H9 (cell line): ENCODE data around the gene ZNF202. TPM values are rescaled to one million over a fixed set of nuclear protein-coding genes. Genes with fewer than 3 reads are reported as not detected.

Source experiments
- DNase-seq: peaks from one replicate; pipeline ENCODE4 v3.0.0-alpha.2; 2017
- H2AFZ ChIP-seq: one replicate; pipeline ENCODE4 v1.6.1; 2013; ENCODE audit warnings: mild to moderate bottlenecking, low read length, control low read depth, moderate library complexity
- H2AK5ac ChIP-seq: 2 replicates; pipeline ENCODE4 v1.6.1; 2013; ENCODE audit warnings: low read length, control low read depth, mixed read lengths; ENCODE audit not compliant: insufficient read length
- H2BK120ac ChIP-seq: one replicate; pipeline ENCODE4 v1.6.1; 2013; ENCODE audit warnings: low read depth, mild to moderate bottlenecking, low read length, control low read depth, inconsistent platforms; ENCODE audit not compliant: poor library complexity, severe bottlenecking
- H2BK12ac ChIP-seq: 2 replicates; pipeline ENCODE4 v1.6.1; 2013; ENCODE audit warnings: low read length, control low read depth, mixed read lengths, low read depth; ENCODE audit not compliant: insufficient read length
- H2BK15ac ChIP-seq: 2 replicates; pipeline ENCODE4 v1.6.1; 2013; ENCODE audit warnings: low read depth, low read length, control low read depth
- H2BK20ac ChIP-seq: one replicate; pipeline ENCODE4 v1.6.1; 2013; ENCODE audit warnings: low read depth, mild to moderate bottlenecking, low read length, control low read depth, inconsistent platforms; ENCODE audit not compliant: poor library complexity, severe bottlenecking
- H2BK5ac ChIP-seq: 2 replicates; pipeline ENCODE4 v1.6.1; 2013; ENCODE audit warnings: low read length, control low read depth, mixed read lengths; ENCODE audit not compliant: insufficient read length
- H3K14ac ChIP-seq: 2 replicates; pipeline ENCODE4 v1.6.1; 2013; ENCODE audit warnings: low read length, control low read depth; ENCODE audit not compliant: insufficient read depth
- H3K18ac ChIP-seq: 2 replicates; pipeline ENCODE4 v1.6.1; 2013; ENCODE audit warnings: low read depth, mild to moderate bottlenecking, mixed read lengths, low read length, control low read depth; ENCODE audit not compliant: insufficient read length
- H3K23ac ChIP-seq: 2 replicates; pipeline ENCODE4 v1.6.1; 2013; ENCODE audit warnings: low read length, control low read depth, mixed read lengths, low read depth; ENCODE audit not compliant: insufficient read length
- H3K23me2 ChIP-seq: 2 replicates; pipeline ENCODE4 v1.6.1; 2013; ENCODE audit warnings: low read depth, mild to moderate bottlenecking, mixed read lengths, low read length, control low read depth; ENCODE audit not compliant: insufficient read length, poor library complexity, severe bottlenecking
- H3K27ac ChIP-seq: 2 replicates; pipeline ENCODE4 v1.5.1; 2013; ENCODE audit warnings: low read length, control low read depth, mixed read lengths, low read depth; ENCODE audit not compliant: insufficient read length
- H3K27me3 ChIP-seq: 2 replicates; pipeline ENCODE4 v1.6.1; 2013; ENCODE audit warnings: low read length, control low read depth, inconsistent platforms; ENCODE audit not compliant: insufficient read depth
- H3K4ac ChIP-seq: 2 replicates; pipeline ENCODE4 v1.6.1; 2013; ENCODE audit warnings: low read depth, mild to moderate bottlenecking, control low read depth, inconsistent platforms, low read length, moderate library complexity
- H3K4me1 ChIP-seq: 2 replicates; pipeline ENCODE4 v1.6.1; 2013; ENCODE audit warnings: low read length, control low read depth, inconsistent platforms; ENCODE audit not compliant: insufficient read depth
- H3K4me2 ChIP-seq: 2 replicates; pipeline ENCODE4 v1.6.1; 2013; ENCODE audit warnings: low read length, control low read depth, mixed read lengths; ENCODE audit not compliant: insufficient read length, insufficient read depth
- H3K56ac ChIP-seq: 2 replicates; pipeline ENCODE4 v1.6.1; 2013; ENCODE audit warnings: low read depth, mild to moderate bottlenecking, mixed read lengths, low read length, control low read depth; ENCODE audit not compliant: insufficient read length
- H3K79me1 ChIP-seq: 2 replicates; pipeline ENCODE4 v1.6.1; 2013; ENCODE audit warnings: low read depth, mild to moderate bottlenecking, moderate library complexity, low read length, control low read depth, inconsistent platforms; ENCODE audit not compliant: insufficient read depth, poor library complexity, severe bottlenecking
- H3K79me2 ChIP-seq: 2 replicates; pipeline ENCODE4 v1.6.1; 2013; ENCODE audit warnings: low read length, control low read depth, inconsistent platforms; ENCODE audit not compliant: insufficient read depth
- H3K9ac ChIP-seq: 2 replicates; pipeline ENCODE4 v1.6.1; 2013; ENCODE audit warnings: low read length, control low read depth, mixed read lengths; ENCODE audit not compliant: insufficient read length; ENCODE audit errors: extremely low read depth
- H3K9me3 ChIP-seq: one replicate; pipeline ENCODE4 v1.6.1; 2013; ENCODE audit warnings: low read depth, low read length, inconsistent platforms; ENCODE audit not compliant: control insufficient read depth
- H3T11ph ChIP-seq: one replicate; pipeline ENCODE4 v1.6.1; 2013; ENCODE audit warnings: mild to moderate bottlenecking, low read length, control low read depth, inconsistent platforms
- H4K20me1 ChIP-seq: one replicate; pipeline ENCODE4 v1.6.1; 2013; ENCODE audit not compliant: control insufficient read depth, insufficient read length, insufficient read depth
- H4K5ac ChIP-seq: 2 replicates; pipeline ENCODE4 v1.6.1; 2013; ENCODE audit warnings: low read depth, mild to moderate bottlenecking, mixed read lengths, low read length, control low read depth; ENCODE audit not compliant: insufficient read length
- H4K8ac ChIP-seq: replicated peaks from 2 replicates; pipeline ENCODE4 v1.6.1; 2013; ENCODE audit warnings: low read length, control low read depth, mixed read lengths, low read depth; ENCODE audit not compliant: insufficient read length
- H4K91ac ChIP-seq: 2 replicates; pipeline ENCODE4 v1.6.1; 2013; ENCODE audit warnings: low read depth, mild to moderate bottlenecking, moderate library complexity, mixed read lengths, low read length, control low read depth; ENCODE audit not compliant: insufficient read length
- H3K27ac Mint-ChIP-seq, 3 experiments: 2 replicates in 2 of 3; 3 replicates in 1 of 3; pipeline ENCODE4 v1.8.0; 2020 to 2021; ENCODE audit warnings: mixed read lengths in 3 of 3, mild to moderate bottlenecking in 1 of 3, moderate library complexity in 1 of 3
- H3K27me3 Mint-ChIP-seq: 2 replicates; pipeline ENCODE4 v1.8.0; 2021; ENCODE audit warnings: low read depth, mild to moderate bottlenecking, moderate library complexity, mixed read lengths
- H3K36me3 Mint-ChIP-seq, 3 experiments: 2 replicates in 2 of 3; 3 replicates in 1 of 3; pipeline ENCODE4 v1.8.0; 2020 to 2021; ENCODE audit warnings: low read depth in 3 of 3, mixed read lengths in 3 of 3; ENCODE audit not compliant: insufficient read depth in 1 of 3
- H3K4me1 Mint-ChIP-seq, 2 experiments: 2 replicates each; pipeline ENCODE4 v1.8.0; 2020; ENCODE audit warnings: mixed read lengths in 2 of 2
- H3K4me3 Mint-ChIP-seq, 2 experiments: 2 replicates in 1 of 2; 3 replicates in 1 of 2; pipeline ENCODE4 v1.8.0; 2020 to 2021; ENCODE audit warnings: mild to moderate bottlenecking in 2 of 2, mixed read lengths in 2 of 2, moderate library complexity in 1 of 2
- H3K9me3 Mint-ChIP-seq, 2 experiments: 2 replicates in 1 of 2; 3 replicates in 1 of 2; pipeline ENCODE4 v1.8.0; 2020; ENCODE audit warnings: mild to moderate bottlenecking in 2 of 2, mixed read lengths in 2 of 2, moderate library complexity in 1 of 2
- WGBS: extraction: QIAGEN DNeasy Blood & Tissue Kit; methylation state at CpG from one replicate; pipeline ENCODE4 v1.1.7; 2013; ENCODE audit warnings: missing lambda C conversion rate, low lambda C conversion rate, mixed read lengths; ENCODE audit not compliant: insufficient read length; ENCODE audit errors: extremely low coverage; 5-methylcytosine and 5-hydroxymethylcytosine counted together
- total RNA-seq: library from RNA; stranded (reverse); gene quantifications from 2 replicates; pipeline ENCODE4 v1.2.1, GENCODE V29; 2021
- TF ChIP-seq, protein P1 (sequence below): fragments of 200-600 bp; sonication (generic); conservative IDR thresholded peaks from 3 replicates; pipeline ENCODE4 v1.8.0; 2021; ENCODE audit warnings: antibody characterized with exemption, mild to moderate bottlenecking

Gene ZNF202
- total RNA-seq, 1 experiment from 2014 or later = 49.2 TPM

DNA sequence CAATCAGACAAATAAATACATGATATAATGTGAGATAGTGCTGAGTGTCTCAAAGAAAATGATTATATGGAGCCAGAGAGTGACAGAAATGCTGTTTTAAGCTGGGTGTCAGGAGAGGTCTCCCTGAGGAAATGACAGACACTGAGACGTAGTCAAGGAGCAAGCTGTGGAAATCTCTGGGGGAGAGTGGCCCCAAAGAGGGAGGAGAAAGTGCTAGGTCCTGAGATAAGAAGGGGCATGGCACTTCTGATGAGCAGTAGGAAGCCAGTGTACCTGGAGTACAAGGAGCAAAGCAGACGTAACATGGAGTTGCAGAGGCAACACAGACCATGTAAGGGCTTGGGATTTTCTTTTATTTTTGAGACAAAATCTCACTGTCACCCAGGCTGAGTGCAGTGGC, 38.8 kb downstream of the ZNF202 start:
- no peak overlapping the region for H3K23ac ChIP-seq
- H3K36me3 Mint-ChIP-seq = no peaks in the 10 kb centered on the region
- no peaks in the 10 kb centered on the region for H3K9me3 Mint-ChIP-seq
- H2AK5ac ChIP-seq = no peak overlapping the region
- no peak overlapping the region for H3K27ac Mint-ChIP-seq
- no peak overlapping the region for H3K56ac ChIP-seq
- no peak overlapping the region for H4K5ac ChIP-seq
- H2BK5ac ChIP-seq = no peak overlapping the region
- no peak overlapping the region for H3K4ac ChIP-seq
- no peak overlapping the region for H4K91ac ChIP-seq
- no peak overlapping the region for H2BK120ac ChIP-seq
- H3K79me1 ChIP-seq = no peaks in the 10 kb centered on the region
- no peak overlapping the region for H3K27ac ChIP-seq
- H3K14ac ChIP-seq = no peak overlapping the region
- no peaks in the 10 kb centered on the region for H4K20me1 ChIP-seq
- no peak overlapping the region for H2AFZ ChIP-seq
- no peak overlapping the region for H3K4me3 Mint-ChIP-seq
- peaks cover 2 to 3% of the 10 kb centered on the region in 2 experiments; a peak in 1 of 4 replicates for H3K4me1 Mint-ChIP-seq
- TF ChIP-seq, protein P1, sequence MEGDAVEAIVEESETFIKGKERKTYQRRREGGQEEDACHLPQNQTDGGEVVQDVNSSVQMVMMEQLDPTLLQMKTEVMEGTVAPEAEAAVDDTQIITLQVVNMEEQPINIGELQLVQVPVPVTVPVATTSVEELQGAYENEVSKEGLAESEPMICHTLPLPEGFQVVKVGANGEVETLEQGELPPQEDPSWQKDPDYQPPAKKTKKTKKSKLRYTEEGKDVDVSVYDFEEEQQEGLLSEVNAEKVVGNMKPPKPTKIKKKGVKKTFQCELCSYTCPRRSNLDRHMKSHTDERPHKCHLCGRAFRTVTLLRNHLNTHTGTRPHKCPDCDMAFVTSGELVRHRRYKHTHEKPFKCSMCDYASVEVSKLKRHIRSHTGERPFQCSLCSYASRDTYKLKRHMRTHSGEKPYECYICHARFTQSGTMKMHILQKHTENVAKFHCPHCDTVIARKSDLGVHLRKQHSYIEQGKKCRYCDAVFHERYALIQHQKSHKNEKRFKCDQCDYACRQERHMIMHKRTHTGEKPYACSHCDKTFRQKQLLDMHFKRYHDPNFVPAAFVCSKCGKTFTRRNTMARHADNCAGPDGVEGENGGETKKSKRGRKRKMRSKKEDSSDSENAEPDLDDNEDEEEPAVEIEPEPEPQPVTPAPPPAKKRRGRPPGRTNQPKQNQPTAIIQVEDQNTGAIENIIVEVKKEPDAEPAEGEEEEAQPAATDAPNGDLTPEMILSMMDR = no peak
- H2BK20ac ChIP-seq = no peak overlapping the region
- H2BK12ac ChIP-seq = no peak overlapping the region
- WGBS = no CpG with 5 or more reads among the region's 2 CpGs
- H3K27me3 ChIP-seq = no peaks in the 10 kb centered on the region
- H3K4me1 ChIP-seq = no peaks in the 10 kb centered on the region
- H3K4me2 ChIP-seq = no peak overlapping the region
- no peak overlapping the region for H4K8ac ChIP-seq
- H3T11ph ChIP-seq = no peak overlapping the region
- no peak overlapping the region for H2BK15ac ChIP-seq
- no peak overlapping the region for H3K9ac ChIP-seq
- no peak for DNase-seq
- no peak overlapping the region for H3K18ac ChIP-seq
- peaks cover 6% of the 10 kb centered on the region; the same call in 1 of the 2 replicates for H3K27me3 Mint-ChIP-seq
- H3K9me3 ChIP-seq = no peaks in the 10 kb centered on the region
- no peaks in the 10 kb centered on the region for H3K79me2 ChIP-seq
- H3K23me2 ChIP-seq = no peaks in the 10 kb centered on the region
